OCI-LY3 (cell line): ENCODE measurements around the gene MYCT1.

Experiments used
- H2AFZ ChIP-seq: fragments of 200-600, 300-600 bp; shearing (Covaris generic); 2 replicates; pipeline ENCODE4 v1.6.0; 2014; ENCODE audit warnings: antibody characterized with exemption, low read depth, low read length
- H3K27ac ChIP-seq: fragments of 200-600, 300-600 bp; sonication (generic); 2 replicates; pipeline ENCODE4 v1.5.1; 2014; ENCODE audit warnings: mild to moderate bottlenecking, low read length, moderate library complexity, mixed read lengths
- H3K27me3 ChIP-seq: fragments of 200-600, 300-600 bp; sonication (generic); 2 replicates; pipeline ENCODE4 v1.6.1; 2014; ENCODE audit warnings: low read depth, low read length, mixed read lengths
- H3K36me3 ChIP-seq: fragments of 200-600, 300-600 bp; sonication (generic); replicated peaks from 2 replicates; pipeline ENCODE3; 2014; ENCODE audit warnings: low read depth, low read length, mixed read lengths
- H3K4me1 ChIP-seq: fragments of 300-600, 200-600 bp; sonication (generic); 2 replicates; pipeline ENCODE4 v1.6.1; 2014; ENCODE audit warnings: low read length, mixed read lengths
- H3K4me2 ChIP-seq: fragments of 200-600, 300-600 bp; sonication (generic); 2 replicates; pipeline ENCODE4 v1.6.1; 2014; ENCODE audit warnings: low read length, mixed read lengths
- H3K4me3 ChIP-seq: fragments of 300-600, 200-600 bp; sonication (generic); 2 replicates; pipeline ENCODE4 v1.5.1; 2014; ENCODE audit warnings: antibody characterized with exemption, mild to moderate bottlenecking, low read length, moderate library complexity
- H3K79me2 ChIP-seq: fragments of 300-600, 200-600 bp; shearing (Covaris generic); 2 replicates; pipeline ENCODE4 v1.6.1; 2014; ENCODE audit warnings: mild to moderate bottlenecking, low read length, mixed read lengths
- H3K9ac ChIP-seq: fragments of 300-600, 200-600 bp; shearing (Covaris generic); 2 replicates; pipeline ENCODE4 v1.6.0; 2014; ENCODE audit warnings: mild to moderate bottlenecking, low read length, moderate library complexity
- H3K9me3 ChIP-seq: fragments of 200-600, 300-600 bp; shearing (Covaris generic); 2 replicates; pipeline ENCODE4 v1.6.1; 2014; ENCODE audit warnings: low read length, mixed read lengths; ENCODE audit not compliant: insufficient read depth
- H4K20me1 ChIP-seq: fragments of 200-600, 300-600 bp; sonication (generic); 2 replicates; pipeline ENCODE4 v1.6.1; 2016; ENCODE audit warnings: low read length, mixed read lengths; ENCODE audit not compliant: insufficient read depth
- CTCF ChIP-seq: fragments of 200-600, 300-600 bp; sonication (generic); IDR thresholded peaks from 2 replicates; pipeline ENCODE4 v1.5.1; 2014; ENCODE audit warnings: antibody characterized with exemption, low read length, low read depth
- EZH2phosphoT487 ChIP-seq: fragments of 200-600 bp; shearing (Covaris generic); IDR thresholded peaks from 2 replicates; pipeline ENCODE4 v1.6.1; 2018; ENCODE audit warnings: antibody characterized with exemption, mixed run types, low read depth

Gene MYCT1

GRCh38 chr6:152726313-152726712 is 28.6 kb downstream of the MYCT1 start:
- H3K27ac ChIP-seq: no peak overlapping the region
- H3K27me3 ChIP-seq: no peaks in the 10 kb centered on the region
- no peak overlapping the region for H3K4me3 ChIP-seq
- H4K20me1 ChIP-seq: no peaks in the 10 kb centered on the region
- H3K4me1 ChIP-seq: no peaks in the 10 kb centered on the region
- TF ChIP-seq EZH2phosphoT487 (no peak), CTCF (no peak)
- no peak overlapping the region for H3K4me2 ChIP-seq
- H3K79me2 ChIP-seq: no peaks in the 10 kb centered on the region
- no peak overlapping the region for H3K9ac ChIP-seq
- H2AFZ ChIP-seq: no peak overlapping the region
- no peaks in the 10 kb centered on the region for H3K9me3 ChIP-seq
- H3K36me3 ChIP-seq: no peaks in the 10 kb centered on the region

- Histone ChIP-seq H3K27me3 (no peaks in the 10 kb centered on the region), H3K4me2 (no peak overlapping the region), H3K79me2 (no peaks in the 10 kb centered on the region), H4K20me1 (no peaks in the 10 kb centered on the region), H3K4me3 (no peak overlapping the region), H3K9me3 (no peaks in the 10 kb centered on the region), H3K36me3 (no peaks in the 10 kb centered on the region), H3K27ac (no peak overlapping the region), H2AFZ (no peak overlapping the region), H3K9ac (no peak overlapping the region), H3K4me1 (no peaks in the 10 kb centered on the region)
- TF ChIP-seq EZH2phosphoT487 (no peak), CTCF (no peak)
Measured at GRCh38 chr6:152727507-152727906, 29.8 kb downstream of the MYCT1 start.

- H3K36me3 ChIP-seq: no peaks in the 10 kb centered on the region
- no peak overlapping the region for H2AFZ ChIP-seq
- H3K79me2 ChIP-seq: no peaks in the 10 kb centered on the region
- no peaks in the 10 kb centered on the region for H3K9me3 ChIP-seq
- H3K4me1 ChIP-seq: no peaks in the 10 kb centered on the region
- no peak overlapping the region for H3K4me3 ChIP-seq
- H3K27ac ChIP-seq: no peak overlapping the region
- H4K20me1 ChIP-seq: no peaks in the 10 kb centered on the region
- no peak for TF ChIP-seq EZH2phosphoT487
- no peak for TF ChIP-seq CTCF
- no peaks in the 10 kb centered on the region for H3K27me3 ChIP-seq
- H3K9ac ChIP-seq: no peak overlapping the region
- H3K4me2 ChIP-seq: no peak overlapping the region
Measured at GRCh38 chr6:152734630-152735029, 36.9 kb downstream of the MYCT1 start.

- no peak overlapping the region for H3K4me3 ChIP-seq
- no peaks in the 10 kb centered on the region for H3K36me3 ChIP-seq
- no peaks in the 10 kb centered on the region for H4K20me1 ChIP-seq
- no peak overlapping the region for H3K9ac ChIP-seq
- H3K79me2 ChIP-seq: no peaks in the 10 kb centered on the region
- TF ChIP-seq CTCF: no peak
- no peak for TF ChIP-seq EZH2phosphoT487
- no peaks in the 10 kb centered on the region for H3K4me1 ChIP-seq
- H3K4me2 ChIP-seq: no peak overlapping the region
- no peaks in the 10 kb centered on the region for H3K9me3 ChIP-seq
- no peaks in the 10 kb centered on the region for H3K27me3 ChIP-seq
- no peak overlapping the region for H3K27ac ChIP-seq
- H2AFZ ChIP-seq: no peak overlapping the region
Measured at GRCh38 chr6:152736687-152737273, 39.1 kb downstream of the MYCT1 start.
